BLaER1 treated with 17β-estradiol and CSF1 and Interleukin-3, amounts not matched to agents 10 nM and 100 nM (cell line): Measurements from ENCODE around the gene ABCA5.
A peak's percentile ranks its signal among the peaks of the same experiment; 100 is the strongest.

ENCODE experiments used
- H3K27ac ChIP-seq, 11 experiments: shearing (Covaris generic); formaldehyde crosslinking; 2 replicates each; pipeline ENCODE4 v1.8.1; 2022
- H3K27me3 ChIP-seq, 11 experiments: shearing (Covaris generic); formaldehyde crosslinking; 2 replicates each; pipeline ENCODE4 v1.8.1; 2022
- H3K36me3 ChIP-seq, 11 experiments: shearing (Covaris generic); formaldehyde crosslinking; 2 replicates each; pipeline ENCODE4 v1.8.1; 2022
- H3K4me1 ChIP-seq, 10 experiments: shearing (Covaris generic); formaldehyde crosslinking; 2 replicates each; pipeline ENCODE4 v1.8.1; 2022
- H3K4me2 ChIP-seq, 11 experiments: shearing (Covaris generic); formaldehyde crosslinking; 2 replicates each; pipeline ENCODE4 v1.8.1; 2022
- H3K4me3 ChIP-seq, 10 experiments: shearing (Covaris generic); formaldehyde crosslinking; 2 replicates each; pipeline ENCODE4 v1.8.1; 2022
- H3K9ac ChIP-seq, 11 experiments: shearing (Covaris generic); formaldehyde crosslinking; 2 replicates each; pipeline ENCODE4 v1.8.1; 2022
- H3K9me3 ChIP-seq, 11 experiments: shearing (Covaris generic); formaldehyde crosslinking; replicated peaks in 1 of 11; 2 replicates each; pipeline ENCODE4 v1.8.1; 2022
- H4K20me1 ChIP-seq, 11 experiments: shearing (Covaris generic); formaldehyde crosslinking; 2 replicates each; pipeline ENCODE4 v1.8.1; 2022
- Cebpa-rat ChIP-seq, 11 experiments: shearing (Covaris generic); IDR thresholded peaks; 2 replicates each; pipeline ENCODE4 v1.8.1; 2022

ABCA5 gene

GRCh38 chr17:69358688-69359596 is 32.0 kb upstream of the ABCA5 start:
- Histone ChIP-seq H3K4me2 (no peak overlapping the region), H3K9ac (no peak overlapping the region)
- TF ChIP-seq Cebpa-rat (IDR thresholded peaks at IDR 0.05) = no peak

GRCh38 chr17:69357701-69358100 is 30.8 kb upstream of the ABCA5 start:
- H3K4me3 ChIP-seq = no peak overlapping the region
- TF ChIP-seq Cebpa-rat (IDR thresholded peaks at IDR 0.05) = no peak
- no peaks in the 10 kb centered on the region for H4K20me1 ChIP-seq
- H3K36me3 ChIP-seq = no peaks in the 10 kb centered on the region
- peaks cover 0 to 12% (median 0%) of the 10 kb centered on the region in 10 experiments; a peak in 3 of 20 replicates for H3K4me1 ChIP-seq
- H3K9me3 ChIP-seq = no peaks in the 10 kb centered on the region
- no peak overlapping the region for H3K4me2 ChIP-seq
- H3K9ac ChIP-seq = no peak overlapping the region
- H3K27me3 ChIP-seq = no peaks in the 10 kb centered on the region
- no peak overlapping the region for H3K27ac ChIP-seq

More at GRCh38 chr17:69358688-69359596, 32.0 kb upstream of the ABCA5 start:
- Histone ChIP-seq H3K27me3 (no peaks in the 10 kb centered on the region), H3K27ac (no peak overlapping the region), H3K4me3 (no peak overlapping the region), H3K9me3 (no peaks in the 10 kb centered on the region), H4K20me1 (no peaks in the 10 kb centered on the region), H3K36me3 (no peaks in the 10 kb centered on the region), H3K4me1 (peaks cover 0 to 12% (median 0%) of the 10 kb centered on the region in 10 experiments; a peak in 3 of 20 replicates)

- Histone ChIP-seq H3K9ac (no peak overlapping the region), H3K27ac (no peak overlapping the region), H3K27me3 (no peaks in the 10 kb centered on the region), H3K4me3 (no peak overlapping the region), H3K4me1 (peaks cover 0 to 12% (median 0%) of the 10 kb centered on the region in 10 experiments; a peak in 3 of 20 replicates), H3K4me2 (no peak overlapping the region), H3K9me3 (no peaks in the 10 kb centered on the region), H3K36me3 (no peaks in the 10 kb centered on the region), H4K20me1 (no peaks in the 10 kb centered on the region)
- no peak for TF ChIP-seq Cebpa-rat (IDR thresholded peaks at IDR 0.05)
These were observed 29.7 kb upstream of the ABCA5 start for GRCh38 chr17:69356625-69357024.

GRCh38 chr17:69350911-69351310 is 24.0 kb upstream of the ABCA5 start:
- Histone ChIP-seq H4K20me1 (no peaks in the 10 kb centered on the region), H3K36me3 (no peaks in the 10 kb centered on the region), H3K4me2 (no peak overlapping the region), H3K4me1 (no peaks in the 10 kb centered on the region; a peak in 1 of 20 replicates), H3K4me3 (no peak overlapping the region), H3K9ac (no peak overlapping the region), H3K27ac (no peak overlapping the region), H3K9me3 (peaks cover 0 to 10% (median 0%) of the 10 kb centered on the region in 11 experiments; a peak in 6 of 22 replicates), H3K27me3 (no peaks in the 10 kb centered on the region)
- no peak for TF ChIP-seq Cebpa-rat (IDR thresholded peaks at IDR 0.05)

GRCh38 chr17:69348429-69348828 is 21.5 kb upstream of the ABCA5 start:
- no peak for TF ChIP-seq Cebpa-rat (IDR thresholded peaks at IDR 0.05)
- no peaks in the 10 kb centered on the region for H3K27me3 ChIP-seq
- peaks cover 0 to 10% (median 0%) of the 10 kb centered on the region in 11 experiments; a peak in 6 of 22 replicates for H3K9me3 ChIP-seq
- no peaks in the 10 kb centered on the region; a peak in 1 of 20 replicates for H3K4me1 ChIP-seq
- no peak overlapping the region for H3K9ac ChIP-seq
- no peak overlapping the region for H3K27ac ChIP-seq
- no peak overlapping the region for H3K4me2 ChIP-seq
- H3K4me3 ChIP-seq = no peak overlapping the region
- no peaks in the 10 kb centered on the region for H4K20me1 ChIP-seq
- H3K36me3 ChIP-seq = no peaks in the 10 kb centered on the region

- peaks cover 0 to 10% (median 2%) of the 10 kb centered on the region in 10 experiments; a peak in 5 of 20 replicates for H3K4me1 ChIP-seq
- H3K36me3 ChIP-seq = no peaks in the 10 kb centered on the region
- no peak overlapping the region for H3K9ac ChIP-seq
- no peak overlapping the region for H3K27ac ChIP-seq
- no peaks in the 10 kb centered on the region for H3K27me3 ChIP-seq
- H4K20me1 ChIP-seq = no peaks in the 10 kb centered on the region
- H3K4me2 ChIP-seq = no peak overlapping the region
- H3K4me3 ChIP-seq = no peak overlapping the region
- peaks cover 0 to 10% (median 0%) of the 10 kb centered on the region in 11 experiments; a peak in 6 of 22 replicates for H3K9me3 ChIP-seq
- TF ChIP-seq Cebpa-rat (IDR thresholded peaks at IDR 0.05) = no peak
These were observed 19.8 kb upstream of the ABCA5 start for GRCh38 chr17:69346766-69347165.

- Histone ChIP-seq H3K9ac (no peak overlapping the region), H3K4me3 (no peak overlapping the region), H3K27me3 (no peaks in the 10 kb centered on the region), H3K9me3 (peaks cover 0 to 10% (median 5%) of the 10 kb centered on the region in 11 experiments; a peak in 6 of 22 replicates), H3K36me3 (no peaks in the 10 kb centered on the region), H4K20me1 (no peaks in the 10 kb centered on the region), H3K4me2 (no peak overlapping the region), H3K27ac (no peak overlapping the region), H3K4me1 (peaks cover 0 to 10% (median 2%) of the 10 kb centered on the region in 10 experiments; a peak in 5 of 20 replicates)
- TF ChIP-seq Cebpa-rat (IDR thresholded peaks at IDR 0.05) = no peak
These were observed 18.0 kb upstream of the ABCA5 start for GRCh38 chr17:69344939-69345338.

GRCh38 chr17:69342896-69343644 is 16.1 kb upstream of the ABCA5 start:
- Histone ChIP-seq H3K36me3 (no peaks in the 10 kb centered on the region), H3K4me3 (no peak overlapping the region), H3K9ac (no peak overlapping the region), H3K4me2 (peak overlapping the region in 2 of 11 experiments; percentile 22 to 38; a peak in 5 of 22 replicates), H3K9me3 (0 out of 22 replicates have a peak, but pooled peaks cover 0 to 5% (median 0%) of the 10 kb centered on the region in 11 experiments), H3K4me1 (peaks cover 0 to 10% (median 2%) of the 10 kb centered on the region in 10 experiments; a peak in 5 of 20 replicates), H4K20me1 (no peaks in the 10 kb centered on the region), H3K27me3 (no peaks in the 10 kb centered on the region), H3K27ac (no peak overlapping the region)
- TF ChIP-seq Cebpa-rat (IDR thresholded peaks at IDR 0.05) = no peak

- H3K9ac ChIP-seq = no peak overlapping the region
- peaks cover 0 to 10% (median 2%) of the 10 kb centered on the region in 10 experiments; a peak in 4 of 20 replicates for H3K4me1 ChIP-seq
- H3K27me3 ChIP-seq = no peaks in the 10 kb centered on the region
- no peak for TF ChIP-seq Cebpa-rat (IDR thresholded peaks at IDR 0.05)
- peaks cover 0 to 14% (median 5%) of the 10 kb centered on the region in 11 experiments; a peak in 7 of 22 replicates for H3K9me3 ChIP-seq
- H3K36me3 ChIP-seq = no peaks in the 10 kb centered on the region
- H4K20me1 ChIP-seq = no peaks in the 10 kb centered on the region
- H3K4me2 ChIP-seq = no peak overlapping the region
- H3K4me3 ChIP-seq = no peak overlapping the region
- no peak overlapping the region for H3K27ac ChIP-seq
These were observed 13.0 kb upstream of the ABCA5 start for GRCh38 chr17:69339937-69340336.
